Psoas muscle (tissue), 7 donors: ENCODE results near the gene CRKL. TPM values are rescaled to one million over a fixed set of nuclear protein-coding genes. Genes with fewer than 3 reads are reported as not detected.

ENCODE experiments used
- polyA plus RNA-seq, 3 donors: library from polyadenylated mRNA; stranded (reverse); fragments of 200-250 nt; gene quantifications; one replicate each; pipeline ENCODE4 v1.2.3, GENCODE V29; 2013
- total RNA-seq, 4 donors: library from RNA; stranded (reverse); fragmentation: NEBNext Ultra II Directional in 2 of 4; extraction: Animal tissue kit (Norgen Biotek cat#: 25700) in 2 of 4; gene quantifications; one replicate each; pipeline versions ENCODE4 v1.2.1 to v1.2.4, GENCODE V29; 2021 to 2023
- donor health status: healthy with polysubstance abuse.
- donor health status: DM: no; HTN: no; CAD: no; lungs with moderate emphysema.
- donor health status: Bipolar disorder and iron deficiency.
- donor health status: healthy.
- donor health status: DM: no; HTN: no; CAD: no.
- donor health status: DM: no; HTN: no; CAD: no.
- donor health status: DM: yes; HTN: yes; CAD: no.

Gene CRKL
- total and polyA plus RNA-seq, 7 donors = 29.7 to 94.7 (median 68.9) TPM

Other genes starting within 250 kb of the CRKL start
- not detected for gene SERPIND1, start 143.3 kb upstream of the CRKL start, total RNA-seq
- gene SERPIND1, start 143.3 kb upstream of the CRKL start, polyA plus RNA-seq = under 1 TPM; 0.03 to 0.12 (median 0.07) TPM
- gene PI4KA, start 58.6 kb upstream of the CRKL start, total RNA-seq = 10 to 100 TPM; 38.2 to 52.6 (median 43.1) TPM
- 10 to 100 TPM; 22.7 to 41.0 (median 37.8) TPM for gene PI4KA, start 58.6 kb upstream of the CRKL start, polyA plus RNA-seq
- gene SNAP29, start 58.4 kb upstream of the CRKL start, total RNA-seq = 10 to 100 TPM; 23.0 to 46.3 (median 26.2) TPM
- gene SNAP29, start 58.4 kb upstream of the CRKL start, polyA plus RNA-seq = 10 to 100 TPM; 19.1 to 37.7 (median 28.1) TPM
- gene AIFM3, start 49.8 kb downstream of the CRKL start, total RNA-seq = under 1 TPM; 0.25 to 0.74 (median 0.49) TPM
- under 1 TPM; 0.30 to 0.77 (median 0.53) TPM for gene AIFM3, start 49.8 kb downstream of the CRKL start, polyA plus RNA-seq
- 10 to 100 TPM; 23.4 to 37.1 (median 29.8) TPM for gene LZTR1, start 64.9 kb downstream of the CRKL start, total RNA-seq
- 10 to 100 TPM; 17.1 to 30.8 (median 22.5) TPM for gene LZTR1, start 64.9 kb downstream of the CRKL start, polyA plus RNA-seq
- gene THAP7, start 84.7 kb downstream of the CRKL start, total RNA-seq = 10 to 100 TPM; 25.2 to 39.2 (median 28.6) TPM
- gene THAP7, start 84.7 kb downstream of the CRKL start, polyA plus RNA-seq = 10 to 100 TPM; 48.9 to 67.5 (median 52.0) TPM
- gene P2RX6, start 97.8 kb downstream of the CRKL start, total RNA-seq = 10 to 100 TPM; 23.7 to 47.7 (median 36.1) TPM
- gene P2RX6, start 97.8 kb downstream of the CRKL start, polyA plus RNA-seq = 10 to 100 TPM; 11.3 to 40.4 (median 26.2) TPM
- under 1 TPM in 1 of 4 donors, not detected in 3; 0.08 TPM for gene SLC7A4, start 115.2 kb downstream of the CRKL start, total RNA-seq
- gene SLC7A4, start 115.2 kb downstream of the CRKL start, polyA plus RNA-seq = under 1 TPM in 2 of 3 donors, not detected in 1; 0.10 to 0.87 TPM
- under 1 TPM in 2 of 4 donors, not detected in 2; 0.22 to 0.30 TPM for gene LRRC74B, start 128.5 kb downstream of the CRKL start, total RNA-seq
- under 1 TPM in 1 of 3 donors, not detected in 2; 0.51 TPM for gene LRRC74B, start 128.5 kb downstream of the CRKL start, polyA plus RNA-seq